ENCODE measurements around the gene CCDC171. TPM values are rescaled to one million over a fixed set of nuclear protein-coding genes. Genes with fewer than 3 reads are reported as not detected.

Gene CCDC171
- polyA plus RNA-seq, 3 donors: 0.08 to 0.17 (median 0.10) TPM

- DNase-seq: no peak
- no peak overlapping the region for H3K27ac Mint-ChIP-seq
- no peak overlapping the region for H3K4me3 Mint-ChIP-seq
- WGBS (ENCODE audit: insufficient coverage): 100% methylated on average over 7 of the region's 7 CpGs
- H4K20me1 ChIP-seq (ENCODE audit: insufficient read depth, low read length): no peaks in the 10 kb centered on the region
- H3K9me3 ChIP-seq (replicated peaks in 1 of 2; ENCODE audit: control insufficient read depth in 1 of 2, insufficient read depth in 1 of 2, low read length in 2 of 2): no peaks in the 10 kb centered on the region
- H3K4me2 ChIP-seq (replicated peaks; ENCODE audit: extremely low read depth, low read length, poor library complexity, severe bottlenecking): no peak overlapping the region
- H2AFZ ChIP-seq (ENCODE audit: insufficient read depth, low read depth, low read length, poor library complexity, severe bottlenecking): no peak overlapping the region
- H3K79me2 ChIP-seq (ENCODE audit: insufficient read depth, low read length): no peaks in the 10 kb centered on the region
- intact Hi-C loops (cut with micrococcal nuclease): loop anchor here in 1 of 2 donors (10.0 kb wide), 2 partner anchors 63 to 133 kb away; partner anchors contain the start of gene CCDC171
- no peaks in the 10 kb centered on the region for H3K27me3 Mint-ChIP-seq (ENCODE audit: low read depth in 3 of 3)
- no peaks in the 10 kb centered on the region for H3K36me3 ChIP-seq (replicated peaks in 1 of 2; ENCODE audit: control insufficient read depth in 1 of 2, insufficient read depth in 2 of 2, low read length in 2 of 2)
- no peak overlapping the region for H3K9ac ChIP-seq (ENCODE audit: insufficient read depth, low read length, poor library complexity, severe bottlenecking)
- no peaks in the 10 kb centered on the region for H3K4me1 ChIP-seq (ENCODE audit: control insufficient read depth in 1 of 2, insufficient read depth in 2 of 2, low read length in 2 of 2)
- H3K36me3 Mint-ChIP-seq: no peaks in the 10 kb centered on the region
- no peaks in the 10 kb centered on the region for H3K4me1 Mint-ChIP-seq
- no peaks in the 10 kb centered on the region for H3K27me3 ChIP-seq (ENCODE audit: control insufficient read depth in 2 of 2, insufficient read depth in 2 of 2, low read length in 2 of 2)
- H3K27ac ChIP-seq (ENCODE audit: low read depth in 1 of 2, low read length in 2 of 2): no peak overlapping the region
- H3K4me3 ChIP-seq (replicated peaks in 1 of 3; ENCODE audit: low read depth in 2 of 3, low read length in 3 of 3): no peak overlapping the region
- H3K9me3 Mint-ChIP-seq: peaks cover 0 to 5% (median 0%) of the 10 kb centered on the region in 7 donors
- TF ChIP-seq CTCF (IDR thresholded peaks at IDR 0.05): no peak
Observed at GRCh38 chr9:15617782-15618181, 64.9 kb downstream of the CCDC171 start.

GRCh38 chr9:15618540-15619331 lies 65.9 kb downstream of the CCDC171 start:
- 94% methylated on average over 8 of the region's 18 CpGs for WGBS (ENCODE audit: insufficient coverage)
- Mint-ChIP-seq H3K4me3 (no peak overlapping the region), H3K9me3 (peaks cover 0 to 5% (median 0%) of the 10 kb centered on the region in 7 donors), H3K4me1 (no peaks in the 10 kb centered on the region), H3K27me3 (ENCODE audit: low read depth in 3 of 3) (no peaks in the 10 kb centered on the region), H3K27ac (no peak overlapping the region), H3K36me3 (no peaks in the 10 kb centered on the region)
- Histone ChIP-seq H4K20me1 (ENCODE audit: insufficient read depth, low read length) (no peaks in the 10 kb centered on the region), H3K4me1 (ENCODE audit: control insufficient read depth in 1 of 2, insufficient read depth in 2 of 2, low read length in 2 of 2) (no peaks in the 10 kb centered on the region), H3K27ac (ENCODE audit: low read depth in 1 of 2, low read length in 2 of 2) (no peak overlapping the region), H3K36me3 (replicated peaks in 1 of 2; ENCODE audit: control insufficient read depth in 1 of 2, insufficient read depth in 2 of 2, low read length in 2 of 2) (no peaks in the 10 kb centered on the region), H2AFZ (ENCODE audit: insufficient read depth, low read depth, low read length, poor library complexity, severe bottlenecking) (no peak overlapping the region), H3K27me3 (ENCODE audit: control insufficient read depth in 2 of 2, insufficient read depth in 2 of 2, low read length in 2 of 2) (no peaks in the 10 kb centered on the region), H3K4me3 (replicated peaks in 1 of 3; ENCODE audit: low read depth in 2 of 3, low read length in 3 of 3) (no peak overlapping the region), H3K4me2 (replicated peaks; ENCODE audit: extremely low read depth, low read length, poor library complexity, severe bottlenecking) (no peak overlapping the region), H3K79me2 (ENCODE audit: insufficient read depth, low read length) (no peaks in the 10 kb centered on the region), H3K9ac (ENCODE audit: insufficient read depth, low read length, poor library complexity, severe bottlenecking) (no peak overlapping the region), H3K9me3 (replicated peaks in 1 of 2; ENCODE audit: control insufficient read depth in 1 of 2, insufficient read depth in 1 of 2, low read length in 2 of 2) (no peaks in the 10 kb centered on the region)
- no peak for DNase-seq
- TF ChIP-seq CTCF (IDR thresholded peaks at IDR 0.05): no peak
- intact Hi-C loops (cut with micrococcal nuclease): loop anchor here in 1 of 2 donors (10.0 kb wide), 2 partner anchors 64 to 134 kb away; partner anchors contain the start of gene CCDC171

Data from CD14-positive monocyte (primary cell).